H1 (cell line): ENCODE results near the gene SIKE1. TPM values are rescaled to one million over a fixed set of nuclear protein-coding genes. Genes with fewer than 3 reads are reported as not detected.

Experiments
- CTCF ChIA-PET: fragments of 300-600 bp; sonication (Branson Sonifier 250); formaldehyde crosslinking; loops from one replicate; lab custom pipeline; 2021; ENCODE audit not compliant: partially characterized antibody; lab: Charles Lee
- POLR2A ChIA-PET: fragments of 300-600 bp; sonication (Branson Sonifier 250); formaldehyde crosslinking; loops from one replicate; lab custom pipeline; 2021; ENCODE audit warnings: inconsistent platforms; ENCODE audit not compliant: partially characterized antibody; lab: Charles Lee
- DNase-seq, 2 experiments: peaks; one replicate each; pipeline versions ENCODE4 v3.0.0 to v3.0.0-alpha.2; 2010 to 2022; ENCODE audit warnings: low spot score in 2 of 2, low read depth in 1 of 2, mixed read lengths in 1 of 2
- FAIRE-seq: peaks from 2 replicates; lab custom pipeline; 2011; peaks lifted over from hg19 to GRCh38; lab: Jason Lieb, UNC
- H2AFZ ChIP-seq: 2 replicates; pipeline ENCODE4 v1.8.1; 2012; ENCODE audit warnings: low read length, inconsistent platforms
- H2AK5ac ChIP-seq: 2 replicates; pipeline ENCODE4 v1.6.1; 2013; ENCODE audit warnings: low read depth, low read length
- H2BK120ac ChIP-seq: replicated peaks from 2 replicates; pipeline ENCODE3; 2013; ENCODE audit warnings: low read depth, low read length, inconsistent platforms
- H2BK12ac ChIP-seq: 2 replicates; pipeline ENCODE4 v1.6.1; 2013; ENCODE audit warnings: low read depth, low read length
- H2BK15ac ChIP-seq: 2 replicates; pipeline ENCODE4 v1.6.1; 2013; ENCODE audit warnings: low read length
- H2BK20ac ChIP-seq: 2 replicates; pipeline ENCODE4 v1.6.1; 2013; ENCODE audit warnings: low read length
- H2BK5ac ChIP-seq: 2 replicates; pipeline ENCODE4 v1.6.1; 2013; ENCODE audit warnings: low read depth, low read length
- H3K14ac ChIP-seq: 2 replicates; pipeline ENCODE4 v1.6.1; 2013; ENCODE audit warnings: inconsistent platforms; ENCODE audit not compliant: insufficient read length
- H3K18ac ChIP-seq: 2 replicates; pipeline ENCODE4 v1.6.1; 2013; ENCODE audit warnings: low read length; ENCODE audit errors: extremely low read depth
- H3K23ac ChIP-seq: 2 replicates; pipeline ENCODE4 v1.6.1; 2013; ENCODE audit warnings: inconsistent platforms; ENCODE audit not compliant: insufficient read length
- H3K23me2 ChIP-seq: 2 replicates; pipeline ENCODE4 v1.6.1; 2013; ENCODE audit warnings: low read depth, low read length
- H3K27ac ChIP-seq: 2 replicates; pipeline ENCODE4 v1.6.1; 2011; ENCODE audit warnings: low read depth, low read length, inconsistent platforms
- H3K27me3 ChIP-seq, 4 experiments: replicated peaks in 1 of 4; 1 replicate in 1 of 4; 2 replicates in 3 of 4; pipeline versions ENCODE4 v1.6.1 to v1.8.1; 2011 to 2013; ENCODE audit warnings: low read length in 3 of 4, mild to moderate bottlenecking in 3 of 4, inconsistent platforms in 2 of 4, mixed read lengths in 2 of 4, moderate library complexity in 1 of 4; ENCODE audit not compliant: control insufficient read depth in 3 of 4, insufficient read depth in 3 of 4; ENCODE audit errors: extremely low read depth in 1 of 4
- H3K36me3 ChIP-seq, 4 experiments: 2 replicates each; pipeline versions ENCODE4 v1.6.1 to v1.8.1; 2011 to 2013; ENCODE audit warnings: mild to moderate bottlenecking in 4 of 4, low read length in 3 of 4, moderate library complexity in 2 of 4, control low read depth in 1 of 4, inconsistent platforms in 1 of 4; ENCODE audit not compliant: insufficient read depth in 4 of 4, control insufficient read depth in 2 of 4
- H3K4ac ChIP-seq: replicated peaks from 2 replicates; pipeline ENCODE3; 2013; ENCODE audit warnings: low read length, low read depth, mixed read lengths, inconsistent platforms; ENCODE audit not compliant: insufficient read length
- H3K4me1 ChIP-seq, 4 experiments: replicated peaks in 1 of 4; 1 replicate in 1 of 4; 2 replicates in 3 of 4; pipeline versions ENCODE4 v1.6.1 to v1.8.1; 2011 to 2013; ENCODE audit warnings: low read length in 3 of 4, inconsistent platforms in 2 of 4, mixed read lengths in 1 of 4; ENCODE audit not compliant: insufficient read depth in 4 of 4, control insufficient read depth in 3 of 4
- H3K4me2 ChIP-seq, 2 experiments: 2 replicates each; pipeline versions ENCODE4 v1.6.1 to v1.8.1; 2011 to 2013; ENCODE audit warnings: low read depth in 2 of 2, low read length in 2 of 2, control low read depth in 1 of 2, inconsistent platforms in 1 of 2, mild to moderate bottlenecking in 1 of 2; ENCODE audit not compliant: insufficient read depth in 1 of 2
- H3K4me3 ChIP-seq, 4 experiments: fragments of 200-600, 300-600 bp in 1 of 4; sonication (generic), shearing (Covaris generic), sonication (Bioruptor Twin) in 1 of 4; 2 replicates each; pipeline versions ENCODE4 v1.5.1 to v1.8.1; 2011 to 2016; ENCODE audit warnings: low read length in 4 of 4, low read depth in 3 of 4, control low read depth in 2 of 4, inconsistent platforms in 2 of 4, mild to moderate bottlenecking in 2 of 4, mixed read lengths in 1 of 4, moderate library complexity in 1 of 4; ENCODE audit not compliant: insufficient read depth in 2 of 4; ENCODE audit errors: extremely low read depth in 1 of 4
- H3K56ac ChIP-seq: replicated peaks from 2 replicates; pipeline ENCODE3; 2013; ENCODE audit warnings: low read depth, mild to moderate bottlenecking, mixed read lengths, low read length, inconsistent platforms; ENCODE audit not compliant: insufficient read length
- H3K79me1 ChIP-seq: 2 replicates; pipeline ENCODE4 v1.6.1; 2013; ENCODE audit warnings: low read depth, low read length, control low read depth
- H3K79me2 ChIP-seq, 2 experiments: 2 replicates each; pipeline versions ENCODE4 v1.6.1 to v1.8.1; 2012 to 2013; ENCODE audit warnings: low read length in 2 of 2, mild to moderate bottlenecking in 2 of 2, inconsistent platforms in 1 of 2; ENCODE audit not compliant: insufficient read depth in 2 of 2, control insufficient read depth in 1 of 2
- H3K9ac ChIP-seq, 4 experiments: replicated peaks in 1 of 4; 1 replicate in 1 of 4; 2 replicates in 3 of 4; pipeline versions ENCODE4 v1.6.1 to v1.8.1; 2011 to 2013; ENCODE audit warnings: low read depth in 3 of 4, low read length in 3 of 4, control low read depth in 2 of 4, mild to moderate bottlenecking in 2 of 4, moderate library complexity in 2 of 4, inconsistent platforms in 1 of 4; ENCODE audit errors: extremely low read depth in 1 of 4
- H3K9me3 ChIP-seq, 2 experiments: 2 replicates each; pipeline versions ENCODE4 v1.6.1 to v1.8.1; 2012 to 2013; ENCODE audit warnings: mild to moderate bottlenecking in 2 of 2, moderate library complexity in 2 of 2, control low read depth in 1 of 2, inconsistent platforms in 1 of 2, low read depth in 1 of 2, low read length in 1 of 2, mixed read lengths in 1 of 2; ENCODE audit not compliant: insufficient read depth in 2 of 2
- H4K20me1 ChIP-seq, 2 experiments: replicated peaks in 1 of 2; 2 replicates each; pipeline versions ENCODE3 to v1.8.1; 2011 to 2013; ENCODE audit warnings: inconsistent platforms in 2 of 2, low read length in 2 of 2, mild to moderate bottlenecking in 1 of 2; ENCODE audit not compliant: insufficient read depth in 2 of 2, control insufficient read depth in 1 of 2
- H4K5ac ChIP-seq: 2 replicates; pipeline ENCODE4 v1.6.1; 2013; ENCODE audit warnings: low read length, low read depth, mixed read lengths, inconsistent platforms; ENCODE audit not compliant: insufficient read length
- H4K8ac ChIP-seq: 2 replicates; pipeline ENCODE4 v1.8.0; 2013; ENCODE audit warnings: mild to moderate bottlenecking, moderate library complexity, low read length, inconsistent platforms; ENCODE audit not compliant: insufficient read depth; ENCODE audit errors: extremely low read depth
- H4K91ac ChIP-seq: replicated peaks from 2 replicates; pipeline ENCODE3; 2013; ENCODE audit warnings: low read length, mixed read lengths, inconsistent platforms; ENCODE audit not compliant: insufficient read length
- CBX5 ChIP-seq: fragments of 300-800, 300-1000 bp; sonication (generic); IDR thresholded peaks from 2 replicates; pipeline ENCODE4 v1.7.1; 2016; ENCODE audit warnings: antibody characterized with exemption, low read length, low read depth
- EGR1 ChIP-seq: IDR thresholded peaks from 2 replicates; pipeline ENCODE4 v1.6.1; 2011; ENCODE audit warnings: low read depth, low read length, borderline replicate concordance
- POLR2AphosphoS5 ChIP-seq: IDR thresholded peaks from 2 replicates; pipeline ENCODE4 v1.6.1; 2011; ENCODE audit warnings: low read depth, low read length
- SUZ12 ChIP-seq: fragments of 200-600 bp; sonication (generic); IDR thresholded peaks from 2 replicates; pipeline ENCODE4 v1.6.1; 2012; ENCODE audit warnings: mild to moderate bottlenecking, inconsistent platforms, low read length, moderate library complexity, mixed read lengths
- TCF12 ChIP-seq: IDR thresholded peaks from 2 replicates; pipeline ENCODE4 v1.6.1; 2011; ENCODE audit warnings: low read depth, mild to moderate bottlenecking, low read length
- WGBS, 2 experiments: shearing (Covaris generic) in 1 of 2; methylation state at CpG; one replicate each; pipeline versions ENCODE4 v1.1.6 to v1.1.7; 2013 to 2015; ENCODE audit warnings: low lambda C conversion rate in 2 of 2, mixed read lengths in 2 of 2, inconsistent platforms in 1 of 2, low coverage in 1 of 2, missing lambda C conversion rate in 1 of 2; ENCODE audit not compliant: insufficient replicate concordance in 2 of 2, insufficient coverage in 1 of 2, insufficient read length in 1 of 2; ENCODE audit errors: extremely low coverage in 1 of 2, missing lambda C conversion rate in 1 of 2; 5-methylcytosine and 5-hydroxymethylcytosine counted together
- polyA plus RNA-seq, 7 experiments: library from polyadenylated mRNA; depleted of rRNA in 3 of 7; stranded (reverse) in 5 of 7; unstranded in 2 of 7; fragments of >200 nt in 5 of 7; fragments of 200-250 nt in 2 of 7; gene quantifications; 1 replicate in 5 of 7; 2 replicates in 1 of 7; 4 replicates in 1 of 7; pipeline versions ENCODE4 v1.2.1 to v1.2.3, GENCODE V29; 2011 to 2013; ENCODE audit warnings: missing spikeins in 2 of 7, mixed read lengths in 2 of 7
- total RNA-seq: library from RNA; stranded (reverse); fragmentation: NEBNext Ultra II Directional; extraction: Animal tissue kit (Norgen Biotek cat#: 25700); gene quantifications from 2 replicates; pipeline ENCODE4 v1.2.1, GENCODE V29; 2021

SIKE1 gene
- total and polyA plus RNA-seq, 2 of the 8 experiments (the other 6 are each of a cell fraction or from before 2014, with no cell fraction given) = 20.5 to 79.9 TPM

- Histone ChIP-seq H3K4me1 (peaks cover 0 to 16% (median 3%) of the 10 kb centered on the region in 4 experiments; a peak in 2 of 7 replicates), H2BK120ac (no peak overlapping the region), H3K4me3 (peak overlapping the region in 2 of 4 experiments; percentile 87 to 95; a peak in 4 of 8 replicates), H2BK5ac (no peak overlapping the region), H3K27me3 (no peaks in the 10 kb centered on the region), H3K79me1 (no peaks in the 10 kb centered on the region; the same call in 1 of the 2 replicates), H3K27ac (no peak overlapping the region), H3K23ac (no peak overlapping the region), H4K20me1 (peaks cover 28 to 35% of the 10 kb centered on the region in 2 experiments), H3K18ac (no peak overlapping the region), H3K56ac (no peak overlapping the region), H3K9ac (no peak overlapping the region), H2AFZ (no peak overlapping the region), H4K8ac (no peak overlapping the region), H2BK20ac (no peak overlapping the region), H2AK5ac (no peak overlapping the region), H4K5ac (no peak overlapping the region), H3K79me2 (peaks cover 62 to 70% of the 10 kb centered on the region in 2 experiments), H3K14ac (no peak overlapping the region), H3K4ac (no peak overlapping the region), H2BK12ac (no peak overlapping the region), H3K4me2 (peak overlapping the region; percentile 62 to 75), H4K91ac (no peak overlapping the region), H2BK15ac (no peak overlapping the region), H3K23me2 (no peaks in the 10 kb centered on the region), H3K9me3 (no peaks in the 10 kb centered on the region), H3K36me3 (peaks cover 2 to 17% (median 5%) of the 10 kb centered on the region in 4 experiments; a peak in 6 of 8 replicates)
- CTCF ChIA-PET = interaction anchor here (0.6 to 1.9 kb wide), 2 partner anchors 7 to 298 kb away, joined by 4 to 5 read pairs; no protein-coding TSS in a partner anchor
- FAIRE-seq (no peak), DNase-seq (no peak)
- WGBS, 2 experiments = 83% methylated on average over 7 of the region's 7 CpGs; no CpG with 5 or more reads in 1 of the 2 experiments
- POLR2A ChIA-PET = interaction anchor here (0.8 to 6.0 kb wide), 14 partner anchors 7 to 277 kb away, joined by 3 to 68 read pairs (median 6); partner anchors contain the start of gene NRAS
- no peak for TF ChIP-seq CBX5
- TF ChIP-seq POLR2AphosphoS5 = no peak
- no peak for TF ChIP-seq SUZ12
- no peak for TF ChIP-seq TCF12
- TF ChIP-seq EGR1 = no peak
Measured at GRCh38 chr1:114755006-114755931, 25.2 kb downstream of the SIKE1 start.
